ENCODE measurements around the gene STEAP2.

The STEAP2 gene

DNA sequence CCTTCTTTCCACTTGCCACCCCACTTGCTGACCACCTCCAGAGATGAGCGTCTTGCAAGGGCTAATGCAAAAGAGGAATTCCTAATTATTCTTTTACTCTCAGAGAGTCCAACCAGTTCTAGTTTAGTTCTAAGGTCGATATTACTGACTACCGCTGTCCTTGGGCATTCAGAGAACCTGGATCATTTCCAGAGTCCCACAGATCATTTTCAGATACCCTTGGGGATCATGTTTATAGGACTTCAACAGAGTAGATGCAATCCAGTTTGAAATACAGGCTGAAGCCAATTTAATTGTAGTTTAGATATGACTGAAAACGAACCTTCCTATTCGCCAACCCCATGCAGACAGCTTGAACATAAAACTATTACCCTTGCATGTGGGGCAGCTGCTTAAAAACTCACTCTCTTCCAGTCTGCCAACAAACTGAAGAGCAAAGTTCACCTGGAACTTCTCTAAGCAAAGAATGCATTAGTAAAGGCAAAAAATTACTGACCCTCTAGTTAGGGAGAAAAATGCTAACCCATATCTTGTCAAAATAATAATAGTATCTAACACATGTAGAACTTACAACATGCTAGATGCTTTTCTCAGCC lies 55.8 kb downstream of the STEAP2 start:
- H3K4me3 ChIP-seq (ENCODE audit: low read depth, low read length), result no peak overlapping the region

DNA sequence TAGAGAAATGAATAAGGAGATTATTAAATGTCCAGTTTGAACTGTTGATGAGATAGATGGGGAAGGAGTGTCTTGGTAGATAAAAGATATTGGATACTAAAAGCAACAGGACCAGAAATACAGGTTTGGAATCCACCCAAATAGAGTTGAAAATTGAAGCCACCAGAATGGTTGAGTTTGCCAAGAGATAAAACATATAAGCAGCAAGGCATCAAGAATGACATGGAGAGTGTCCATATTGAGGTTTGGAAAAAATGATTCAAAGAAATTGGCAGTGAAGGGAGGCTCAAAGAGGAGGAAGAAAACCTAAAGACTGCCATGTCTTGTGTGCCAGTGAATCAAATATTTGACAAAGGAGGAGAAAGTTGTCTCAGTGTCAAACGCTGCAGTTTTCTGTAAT lies 57.6 kb downstream of the STEAP2 start:
- H3K4me3 ChIP-seq (ENCODE audit: low read depth, low read length), result no peak overlapping the region

- no peak overlapping the region for H3K4me3 ChIP-seq (ENCODE audit: low read depth, low read length)
Observed at GRCh38 chr7:90270431-90271178, 59.1 kb downstream of the STEAP2 start.

DNA sequence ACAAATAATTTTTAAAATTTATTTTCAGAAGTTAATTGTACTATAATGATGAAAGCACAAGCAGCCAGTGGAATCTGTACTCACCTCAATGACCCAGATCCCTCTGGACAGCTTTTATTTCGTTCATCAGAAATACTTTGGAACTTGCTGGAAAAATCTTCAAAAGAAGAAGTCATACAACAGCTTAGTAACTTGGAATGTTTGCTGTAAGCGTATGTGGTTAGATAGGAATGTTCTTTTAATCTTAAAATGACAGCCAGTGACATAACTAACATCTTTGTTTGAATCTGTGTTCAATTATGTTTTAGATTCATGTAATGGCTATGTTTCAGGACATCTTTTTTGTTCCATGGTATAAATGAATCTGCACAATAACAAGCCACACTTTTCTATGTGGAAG lies 60.2 kb downstream of the STEAP2 start:
- H3K4me3 ChIP-seq (ENCODE audit: low read depth, low read length), result no peak overlapping the region

DNA sequence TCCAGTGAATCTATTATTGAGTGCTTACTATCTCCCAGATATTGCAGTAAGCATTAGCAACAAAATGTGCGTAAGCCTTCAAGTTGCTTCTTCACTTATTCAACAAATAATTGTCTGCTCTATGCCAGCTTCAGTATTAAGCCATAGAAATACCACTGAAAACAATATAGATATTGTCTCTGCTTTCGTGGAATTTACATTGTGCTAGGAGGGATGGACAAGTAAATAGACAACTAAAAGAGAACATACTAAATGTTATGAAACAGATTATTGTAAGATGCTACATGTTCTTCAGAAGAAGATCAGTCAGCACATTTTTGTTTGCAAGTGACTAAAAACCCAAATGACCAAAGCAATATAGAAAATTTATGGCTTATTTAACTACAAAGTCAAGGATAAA lies 60.7 kb downstream of the STEAP2 start:
- no peak overlapping the region for H3K4me3 ChIP-seq (ENCODE audit: low read depth, low read length)

DNA sequence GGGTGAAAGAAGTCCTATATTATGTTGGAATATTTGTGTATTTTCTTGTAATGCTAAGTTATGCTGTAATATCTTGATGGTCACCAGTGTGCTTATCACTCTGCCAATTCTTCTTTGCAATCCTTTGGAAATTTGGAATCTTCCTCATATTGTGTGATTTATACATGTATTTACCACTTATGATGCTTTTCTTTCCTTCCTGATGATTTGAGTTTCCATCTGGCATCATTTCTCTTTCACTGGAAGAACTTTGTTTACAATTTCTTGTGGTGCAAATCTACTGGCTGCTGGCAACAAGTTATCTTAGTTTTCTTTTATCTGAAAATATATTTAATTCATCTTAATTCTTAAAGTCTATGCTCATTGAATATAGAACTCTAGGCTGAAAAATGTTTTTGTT lies 62.6 kb downstream of the STEAP2 start:
- no peak overlapping the region for H3K4me3 ChIP-seq (ENCODE audit: low read depth, low read length)

DNA sequence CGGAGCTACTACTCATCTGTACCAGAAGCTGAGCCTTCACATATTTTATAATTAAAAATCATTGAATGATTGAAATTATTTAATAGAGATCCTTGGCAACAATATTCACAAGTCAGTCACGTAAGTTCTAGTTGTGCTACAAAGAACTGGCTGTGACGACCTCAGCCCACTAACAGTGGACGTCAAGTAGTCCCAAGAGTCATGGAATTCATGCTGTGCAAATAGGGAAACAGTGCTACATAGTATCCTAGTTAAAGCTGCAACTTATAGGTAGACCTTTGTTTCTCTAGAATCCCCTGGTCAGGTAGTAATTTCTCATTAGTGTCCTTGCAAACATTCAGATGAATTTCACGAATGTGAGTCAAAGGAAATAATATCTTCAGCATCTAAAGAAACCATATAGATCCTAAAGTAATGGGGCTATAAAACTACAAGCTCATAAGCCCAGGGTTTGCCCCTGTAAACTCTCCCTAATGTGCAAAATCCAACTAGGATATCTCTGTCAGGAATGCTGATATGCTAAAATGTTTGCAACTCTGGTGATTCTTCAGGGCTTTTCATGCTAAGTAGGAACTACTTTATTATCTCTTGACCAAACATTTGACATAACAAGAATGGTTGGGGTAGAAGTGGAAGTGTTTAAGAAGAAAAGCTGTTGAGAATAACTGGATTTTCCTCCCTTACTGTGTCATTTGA lies 64.6 kb downstream of the STEAP2 start:
- H3K4me3 ChIP-seq (ENCODE audit: low read depth, low read length), result no peak overlapping the region

All from iPS-11a (cell line).